ENCODE results near the gene LIPM.
"Not testable (repeated sequence)": the region's sequence is repeated elsewhere in the genome, so short reads cannot be mapped to it uniquely, and the experiment has no call there.

The LIPM gene

GRCh38 chr10:88804083-88804812 lies 1.7 kb downstream of the LIPM start:
- DNase-seq = no peak

GRCh38 chr10:88805361-88805760 lies 2.8 kb downstream of the LIPM start:
- no peak for DNase-seq

GRCh38 chr10:88805924-88806323 lies 3.4 kb downstream of the LIPM start:
- DNase-seq = no peak

GRCh38 chr10:88809621-88810020 lies 7.1 kb downstream of the LIPM start:
- DNase-seq = no peak

- DNase-seq = peak; percentile 55
Measured at GRCh38 chr10:88810196-88810961, 7.8 kb downstream of the LIPM start.

GRCh38 chr10:88813200-88813599 lies 10.7 kb downstream of the LIPM start:
- DNase-seq = no peak

- DNase-seq = no peak
Measured at GRCh38 chr10:88819290-88819689, 16.8 kb downstream of the LIPM start.

GRCh38 chr10:88820748-88821401 lies 18.3 kb downstream of the LIPM start:
- peak; percentile 61 for DNase-seq

GRCh38 chr10:88826388-88826787 lies 23.9 kb downstream of the LIPM start:
- no peak for DNase-seq

GRCh38 chr10:88827671-88828070 lies 25.1 kb downstream of the LIPM start:
- DNase-seq = no peak

GRCh38 chr10:88828310-88828709 lies 25.8 kb downstream of the LIPM start:
- DNase-seq = no peak

GRCh38 chr10:88830643-88831268 lies 28.2 kb downstream of the LIPM start:
- no peak for DNase-seq

- DNase-seq = no peak
Measured at GRCh38 chr10:88831709-88832108, 29.2 kb downstream of the LIPM start.

- DNase-seq = no peak
Measured at GRCh38 chr10:88832376-88832775, 29.8 kb downstream of the LIPM start.

GRCh38 chr10:88833156-88833555 lies 30.6 kb downstream of the LIPM start:
- no peak for DNase-seq

- DNase-seq = no peak
Measured at GRCh38 chr10:88833723-88834122, 31.2 kb downstream of the LIPM start.

GRCh38 chr10:88835096-88835909 lies 32.8 kb downstream of the LIPM start:
- peak; percentile 93 for DNase-seq

- DNase-seq = peak; percentile 9
Measured at GRCh38 chr10:88835910-88836221, 33.3 kb downstream of the LIPM start.

- DNase-seq = not testable (repeated sequence)
Measured at GRCh38 chr10:88837632-88838031, 35.1 kb downstream of the LIPM start.

- DNase-seq = no peak
Measured at GRCh38 chr10:88838766-88839350, 36.3 kb downstream of the LIPM start.

GRCh38 chr10:88840104-88840503 lies 37.6 kb downstream of the LIPM start:
- no peak for DNase-seq

GRCh38 chr10:88840881-88841280 lies 38.4 kb downstream of the LIPM start:
- no peak for DNase-seq
